ENCODE measurements around the gene ZNF219.

Gene ZNF219

GRCh38 chr14:21093769-21094681, 4.4 kb downstream of the ZNF219 start:
- Mint-ChIP-seq H3K36me3 (peaks cover 1% of the 10 kb centered on the region), H3K9me3 (no peaks in the 10 kb centered on the region), H3K27ac (no peak overlapping the region), H3K27me3 (no peaks in the 10 kb centered on the region), H3K4me3 (no peak overlapping the region), H3K4me1 (peaks cover 24% of the 10 kb centered on the region)

GRCh38 chr14:21093018-21093417, 5.4 kb downstream of the ZNF219 start:
- Mint-ChIP-seq H3K27me3 (no peaks in the 10 kb centered on the region), H3K27ac (no peak overlapping the region), H3K4me3 (no peak overlapping the region), H3K4me1 (peaks cover 25% of the 10 kb centered on the region), H3K9me3 (no peaks in the 10 kb centered on the region), H3K36me3 (peaks cover 1% of the 10 kb centered on the region)

GRCh38 chr14:21092273-21093011, 6.0 kb downstream of the ZNF219 start:
- no peak overlapping the region for H3K4me3 Mint-ChIP-seq

GRCh38 chr14:21091821-21092272, 6.6 kb downstream of the ZNF219 start:
- Mint-ChIP-seq H3K27me3 (no peaks in the 10 kb centered on the region), H3K4me1 (peaks cover 29% of the 10 kb centered on the region), H3K4me3 (no peak overlapping the region), H3K36me3 (peaks cover 1% of the 10 kb centered on the region), H3K9me3 (no peaks in the 10 kb centered on the region), H3K27ac (no peak overlapping the region)

More at GRCh38 chr14:21092273-21093011, 6.0 kb downstream of the ZNF219 start:
- Mint-ChIP-seq H3K27ac (peak overlapping the region; percentile 24), H3K36me3 (peaks cover 1% of the 10 kb centered on the region), H3K9me3 (no peaks in the 10 kb centered on the region), H3K4me1 (peaks cover 30% of the 10 kb centered on the region), H3K27me3 (no peaks in the 10 kb centered on the region)

GRCh38 chr14:21090940-21091663, 7.4 kb downstream of the ZNF219 start:
- no peak overlapping the region for H3K27ac Mint-ChIP-seq

GRCh38 chr14:21090194-21090939, 8.1 kb downstream of the ZNF219 start:
- H3K9me3 Mint-ChIP-seq = no peaks in the 10 kb centered on the region
- H3K27me3 Mint-ChIP-seq = no peaks in the 10 kb centered on the region
- H3K4me3 Mint-ChIP-seq = no peak overlapping the region
- no peak overlapping the region for H3K27ac Mint-ChIP-seq
- peaks cover 30% of the 10 kb centered on the region for H3K4me1 Mint-ChIP-seq
- peaks cover 1% of the 10 kb centered on the region for H3K36me3 Mint-ChIP-seq

More at GRCh38 chr14:21090940-21091663, 7.4 kb downstream of the ZNF219 start:
- peaks cover 1% of the 10 kb centered on the region for H3K36me3 Mint-ChIP-seq
- no peaks in the 10 kb centered on the region for H3K27me3 Mint-ChIP-seq
- peaks cover 30% of the 10 kb centered on the region for H3K4me1 Mint-ChIP-seq
- H3K9me3 Mint-ChIP-seq = no peaks in the 10 kb centered on the region
- H3K4me3 Mint-ChIP-seq = no peak overlapping the region

- Mint-ChIP-seq H3K4me3 (no peak overlapping the region), H3K27ac (no peak overlapping the region)
Measured at GRCh38 chr14:21089877-21090193, 8.6 kb downstream of the ZNF219 start.

GRCh38 chr14:21089271-21089670, 9.2 kb downstream of the ZNF219 start:
- no peaks in the 10 kb centered on the region for H3K9me3 Mint-ChIP-seq
- peaks cover 30% of the 10 kb centered on the region for H3K4me1 Mint-ChIP-seq
- H3K36me3 Mint-ChIP-seq = peaks cover 1% of the 10 kb centered on the region
- no peak overlapping the region for H3K27ac Mint-ChIP-seq
- H3K27me3 Mint-ChIP-seq = no peaks in the 10 kb centered on the region
- no peak overlapping the region for H3K4me3 Mint-ChIP-seq

More at GRCh38 chr14:21089877-21090193, 8.6 kb downstream of the ZNF219 start:
- H3K36me3 Mint-ChIP-seq = peaks cover 1% of the 10 kb centered on the region
- no peaks in the 10 kb centered on the region for H3K9me3 Mint-ChIP-seq
- peaks cover 30% of the 10 kb centered on the region for H3K4me1 Mint-ChIP-seq
- H3K27me3 Mint-ChIP-seq = no peaks in the 10 kb centered on the region

GRCh38 chr14:21088687-21089086, 9.8 kb downstream of the ZNF219 start:
- H3K4me3 Mint-ChIP-seq = no peak overlapping the region

GRCh38 chr14:21087294-21088091, 11.0 kb downstream of the ZNF219 start:
- Mint-ChIP-seq H3K4me1 (peaks cover 24% of the 10 kb centered on the region), H3K27me3 (no peaks in the 10 kb centered on the region), H3K4me3 (peak overlapping the region; percentile 27), H3K27ac (peak overlapping the region; percentile 63), H3K36me3 (peaks cover 1% of the 10 kb centered on the region), H3K9me3 (no peaks in the 10 kb centered on the region)

More at GRCh38 chr14:21088687-21089086, 9.8 kb downstream of the ZNF219 start:
- no peaks in the 10 kb centered on the region for H3K27me3 Mint-ChIP-seq
- no peaks in the 10 kb centered on the region for H3K9me3 Mint-ChIP-seq
- H3K4me1 Mint-ChIP-seq = peaks cover 30% of the 10 kb centered on the region
- H3K27ac Mint-ChIP-seq = peak overlapping the region; percentile 52
- peaks cover 1% of the 10 kb centered on the region for H3K36me3 Mint-ChIP-seq

- H3K36me3 Mint-ChIP-seq = no peaks in the 10 kb centered on the region
- H3K4me3 Mint-ChIP-seq = peak overlapping the region; percentile 13
- H3K4me1 Mint-ChIP-seq = peaks cover 22% of the 10 kb centered on the region
Measured at GRCh38 chr14:21086908-21087293, 11.6 kb downstream of the ZNF219 start.

GRCh38 chr14:21084998-21085853, 13.2 kb downstream of the ZNF219 start:
- Mint-ChIP-seq H3K4me3 (no peak overlapping the region), H3K36me3 (no peaks in the 10 kb centered on the region), H3K27me3 (no peaks in the 10 kb centered on the region), H3K27ac (no peak overlapping the region), H3K4me1 (peaks cover 22% of the 10 kb centered on the region), H3K9me3 (no peaks in the 10 kb centered on the region)

More at GRCh38 chr14:21086908-21087293, 11.6 kb downstream of the ZNF219 start:
- H3K9me3 Mint-ChIP-seq = no peaks in the 10 kb centered on the region
- no peaks in the 10 kb centered on the region for H3K27me3 Mint-ChIP-seq
- peak overlapping the region; percentile 79 for H3K27ac Mint-ChIP-seq

GRCh38 chr14:21084396-21084795, 14.1 kb downstream of the ZNF219 start:
- Mint-ChIP-seq H3K9me3 (no peaks in the 10 kb centered on the region), H3K4me1 (peaks cover 22% of the 10 kb centered on the region), H3K4me3 (no peak overlapping the region), H3K36me3 (no peaks in the 10 kb centered on the region), H3K27me3 (no peaks in the 10 kb centered on the region), H3K27ac (no peak overlapping the region)

All from activated naive CD4-positive, alpha-beta T cell treated with anti-CD3 and anti-CD28 coated beads, Interleukin-2, amount 50 U/mL, for 24 hours (primary cell).